HEK293 (cell line): ENCODE data around the gene MKI67.

ENCODE experiments used
- CTCF ChIA-PET: fragments of 350-600 bp; formaldehyde crosslinking; extraction: SDS; loops from one replicate; lab custom pipeline; 2021; ENCODE audit warnings: antibody characterized with exemption; lab: Yijun Ruan, JAX
- POLR2A ChIA-PET: fragments of 300-600 bp; formaldehyde crosslinking; extraction: SDS; loops from one replicate; lab custom pipeline; 2020; ENCODE audit warnings: antibody characterized with exemption, inconsistent platforms; lab: Yijun Ruan, JAX
- H3K27ac ChIP-seq: fragments of 200-500 bp; sonication (Bioruptor generic); 2 replicates; pipeline ENCODE4 v1.5.1; 2014; ENCODE audit warnings: low read depth, low read length, control low read depth, inconsistent platforms; ENCODE audit errors: extremely low read depth
- H3K36me3 ChIP-seq, 2 experiments: fragments of 200-500 bp in 1 of 2; sonication (Bioruptor generic) in 1 of 2; 1 replicate in 1 of 2; 2 replicates in 1 of 2; pipeline ENCODE4 v1.5.1; 2014 to 2017; ENCODE audit warnings: inconsistent platforms in 2 of 2, low read length in 2 of 2; ENCODE audit not compliant: control insufficient read depth in 2 of 2, insufficient read depth in 1 of 2
- H3K4me1 ChIP-seq: fragments of 200-500 bp; sonication (Bioruptor generic); 2 replicates; pipeline ENCODE4 v1.5.1; 2014; ENCODE audit warnings: mild to moderate bottlenecking, low read length, inconsistent platforms; ENCODE audit not compliant: control insufficient read depth, insufficient read depth
- H3K4me3 ChIP-seq: 2 replicates; pipeline ENCODE4 v1.5.1; 2011; ENCODE audit warnings: low read depth, mild to moderate bottlenecking, control low read depth, low read length, moderate library complexity
- H3K9me3 ChIP-seq: fragments of 200-500 bp; sonication (Bioruptor generic); 2 replicates; pipeline ENCODE4 v1.5.1; 2014; ENCODE audit warnings: low read depth, low read length, inconsistent platforms; ENCODE audit not compliant: control insufficient read depth, insufficient read depth
- BCL11B ChIP-seq: fragments of 450-650 bp; formaldehyde crosslinking; IDR thresholded peaks from 2 replicates; pipeline ENCODE4 v1.5.1; 2016; ENCODE audit warnings: low read depth, missing biosample characterization, missing genetic modification characterization
- EGR2 ChIP-seq: fragments of 450-650 bp; formaldehyde crosslinking; IDR thresholded peaks from 2 replicates; pipeline ENCODE4 v1.5.1; 2016; ENCODE audit warnings: low read depth, missing biosample characterization, missing genetic modification characterization
- SALL2 ChIP-seq: fragments of 450-650 bp; formaldehyde crosslinking; IDR thresholded peaks from 2 replicates; pipeline ENCODE4 v1.5.0; 2017; ENCODE audit warnings: missing biosample characterization, mild to moderate bottlenecking, missing genetic modification characterization, borderline replicate concordance
- ZBTB21 ChIP-seq: fragments of 450-650 bp; formaldehyde crosslinking; IDR thresholded peaks from 2 replicates; pipeline ENCODE4 v1.5.1; 2017; ENCODE audit warnings: missing biosample characterization, missing genetic modification characterization
- ZNF10 ChIP-seq: fragments of 450-650 bp; formaldehyde crosslinking; IDR thresholded peaks from 2 replicates; pipeline ENCODE4 v1.5.1; 2017; ENCODE audit warnings: missing biosample characterization, missing genetic modification characterization
- ZNF169 ChIP-seq: fragments of 450-650 bp; formaldehyde crosslinking; IDR thresholded peaks from 2 replicates; pipeline ENCODE4 v1.5.1; 2016; ENCODE audit warnings: missing biosample characterization, missing genetic modification characterization
- ZNF350 ChIP-seq: fragments of 450-650 bp; formaldehyde crosslinking; IDR thresholded peaks from 2 replicates; pipeline ENCODE4 v1.5.0; 2017; ENCODE audit warnings: missing biosample characterization, mild to moderate bottlenecking, missing genetic modification characterization
- ZNF37A ChIP-seq: fragments of 450-650 bp; IDR thresholded peaks from 2 replicates; pipeline ENCODE4 v1.5.1; 2018; ENCODE audit warnings: missing biosample characterization, missing genetic modification characterization
- ZNF423 ChIP-seq: fragments of 450-650 bp; formaldehyde crosslinking; IDR thresholded peaks from 2 replicates; pipeline ENCODE4 v1.5.1; 2016; ENCODE audit warnings: missing biosample characterization, missing genetic modification characterization
- ZNF529 ChIP-seq: fragments of 450-650 bp; formaldehyde crosslinking; IDR thresholded peaks from 2 replicates; pipeline ENCODE4 v1.5.1; 2017; ENCODE audit warnings: missing genetic modification characterization, missing biosample characterization; ENCODE audit not compliant: insufficient replicate concordance
- ZNF623 ChIP-seq: fragments of 450-650 bp; formaldehyde crosslinking; IDR thresholded peaks from 2 replicates; pipeline ENCODE4 v1.5.1; 2016; ENCODE audit warnings: missing biosample characterization, missing genetic modification characterization
- ZSCAN16 ChIP-seq: fragments of 450-650 bp; formaldehyde crosslinking; IDR thresholded peaks from 2 replicates; pipeline ENCODE4 v1.5.1; 2016; ENCODE audit warnings: missing biosample characterization, missing genetic modification characterization
- TF ChIP-seq, protein P1 (sequence below): fragments of 450-650 bp; formaldehyde crosslinking; IDR thresholded peaks from 2 replicates; pipeline ENCODE4 v1.5.1; 2016; ENCODE audit warnings: missing biosample characterization, missing genetic modification characterization
- TF ChIP-seq, protein P2 (sequence below): fragments of 450-650 bp; formaldehyde crosslinking; IDR thresholded peaks from 2 replicates; pipeline ENCODE4 v1.5.1; 2016; ENCODE audit warnings: missing biosample characterization, missing genetic modification characterization
- TF ChIP-seq, protein P3 (sequence below): fragments of 450-650 bp; formaldehyde crosslinking; IDR thresholded peaks from 2 replicates; pipeline ENCODE4 v1.5.1; 2016; ENCODE audit warnings: missing biosample characterization, missing genetic modification characterization, borderline replicate concordance
- TF ChIP-seq, protein P4 (sequence below): fragments of 450-650 bp; formaldehyde crosslinking; IDR thresholded peaks from 2 replicates; pipeline ENCODE4 v1.5.1; 2017; ENCODE audit warnings: missing biosample characterization, missing genetic modification characterization
- TF ChIP-seq, protein P5 (sequence below): fragments of 450-650 bp; formaldehyde crosslinking; IDR thresholded peaks from 2 replicates; pipeline ENCODE4 v1.5.1; 2016; ENCODE audit warnings: missing biosample characterization, missing genetic modification characterization
- TF ChIP-seq, protein P6 (sequence below): fragments of 450-650 bp; formaldehyde crosslinking; IDR thresholded peaks from 2 replicates; pipeline ENCODE4 v1.5.1; 2016; ENCODE audit warnings: missing biosample characterization, missing genetic modification characterization
- TF ChIP-seq, protein P7 (sequence below): fragments of 450-650 bp; formaldehyde crosslinking; IDR thresholded peaks from 2 replicates; pipeline ENCODE4 v1.5.1; 2016; ENCODE audit warnings: missing biosample characterization, missing genetic modification characterization

The MKI67 gene

DNA sequence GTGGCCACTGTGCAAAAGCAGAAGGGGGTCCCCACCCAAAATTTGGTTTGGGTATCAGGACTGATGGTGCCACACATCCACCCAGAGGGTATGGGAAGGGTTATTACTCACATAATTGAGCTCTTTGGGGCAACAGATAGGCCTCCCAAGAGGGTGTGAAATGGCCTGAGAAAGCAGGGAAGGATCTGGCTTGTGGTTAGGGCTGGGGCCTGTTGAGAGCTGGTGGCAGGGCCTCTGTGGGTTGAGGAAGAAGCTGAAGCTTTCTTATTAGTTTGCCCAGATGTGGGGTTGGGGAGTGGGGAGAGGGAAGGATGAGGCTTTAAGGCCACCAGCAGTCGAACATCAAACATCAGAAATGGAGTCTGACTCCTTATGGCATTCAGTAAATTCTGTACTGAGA is 18.3 kb upstream of the MKI67 start:
- Histone ChIP-seq H3K36me3 (no peaks in the 10 kb centered on the region), H3K9me3 (no peaks in the 10 kb centered on the region), H3K4me1 (no peaks in the 10 kb centered on the region), H3K4me3 (no peak overlapping the region), H3K27ac (no peak overlapping the region)
- POLR2A ChIA-PET, result interaction anchor here (0.5 kb wide), 1 partner anchor 18 kb away, joined by 4 read pairs; no protein-coding TSS in a partner anchor
- CTCF ChIA-PET, result no interaction called here
- TF ChIP-seq SALL2 (tag by site-specific recombination) (no peak), ZBTB21 (tag by site-specific recombination) (no peak), ZNF623 (tag by site-specific recombination) (no peak), ZNF10 (tag by site-specific recombination) (no peak), ZSCAN16 (tag by site-specific recombination) (no peak), ZNF37A (no peak), ZNF423 (no peak), BCL11B (tag by site-specific recombination) (no peak), ZNF169 (no peak), ZNF529 (tag by site-specific recombination) (no peak), ZNF350 (tag by site-specific recombination) (no peak), EGR2 (tag by site-specific recombination) (no peak)
- TF ChIP-seq, protein P1, sequence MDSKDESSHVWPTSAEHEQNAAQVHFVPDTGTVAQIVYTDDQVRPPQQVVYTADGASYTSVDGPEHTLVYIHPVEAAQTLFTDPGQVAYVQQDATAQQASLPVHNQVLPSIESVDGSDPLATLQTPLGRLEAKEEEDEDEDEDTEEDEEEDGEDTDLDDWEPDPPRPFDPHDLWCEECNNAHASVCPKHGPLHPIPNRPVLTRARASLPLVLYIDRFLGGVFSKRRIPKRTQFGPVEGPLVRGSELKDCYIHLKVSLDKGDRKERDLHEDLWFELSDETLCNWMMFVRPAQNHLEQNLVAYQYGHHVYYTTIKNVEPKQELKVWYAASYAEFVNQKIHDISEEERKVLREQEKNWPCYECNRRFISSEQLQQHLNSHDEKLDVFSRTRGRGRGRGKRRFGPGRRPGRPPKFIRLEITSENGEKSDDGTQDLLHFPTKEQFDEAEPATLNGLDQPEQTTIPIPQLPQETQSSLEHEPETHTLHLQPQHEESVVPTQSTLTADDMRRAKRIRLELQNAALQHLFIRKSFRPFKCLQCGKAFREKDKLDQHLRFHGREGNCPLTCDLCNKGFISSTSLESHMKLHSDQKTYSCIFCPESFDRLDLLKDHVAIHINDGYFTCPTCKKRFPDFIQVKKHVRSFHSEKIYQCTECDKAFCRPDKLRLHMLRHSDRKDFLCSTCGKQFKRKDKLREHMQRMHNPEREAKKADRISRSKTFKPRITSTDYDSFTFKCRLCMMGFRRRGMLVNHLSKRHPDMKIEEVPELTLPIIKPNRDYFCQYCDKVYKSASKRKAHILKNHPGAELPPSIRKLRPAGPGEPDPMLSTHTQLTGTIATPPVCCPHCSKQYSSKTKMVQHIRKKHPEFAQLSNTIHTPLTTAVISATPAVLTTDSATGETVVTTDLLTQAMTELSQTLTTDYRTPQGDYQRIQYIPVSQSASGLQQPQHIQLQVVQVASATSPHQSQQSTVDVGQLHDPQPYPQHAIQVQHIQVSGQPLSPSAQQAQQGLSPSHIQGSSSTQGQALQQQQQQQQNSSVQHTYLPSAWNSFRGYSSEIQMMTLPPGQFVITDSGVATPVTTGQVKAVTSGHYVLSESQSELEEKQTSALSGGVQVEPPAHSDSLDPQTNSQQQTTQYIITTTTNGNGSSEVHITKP (tag by site-specific recombination), result no peak
- TF ChIP-seq, protein P2, sequence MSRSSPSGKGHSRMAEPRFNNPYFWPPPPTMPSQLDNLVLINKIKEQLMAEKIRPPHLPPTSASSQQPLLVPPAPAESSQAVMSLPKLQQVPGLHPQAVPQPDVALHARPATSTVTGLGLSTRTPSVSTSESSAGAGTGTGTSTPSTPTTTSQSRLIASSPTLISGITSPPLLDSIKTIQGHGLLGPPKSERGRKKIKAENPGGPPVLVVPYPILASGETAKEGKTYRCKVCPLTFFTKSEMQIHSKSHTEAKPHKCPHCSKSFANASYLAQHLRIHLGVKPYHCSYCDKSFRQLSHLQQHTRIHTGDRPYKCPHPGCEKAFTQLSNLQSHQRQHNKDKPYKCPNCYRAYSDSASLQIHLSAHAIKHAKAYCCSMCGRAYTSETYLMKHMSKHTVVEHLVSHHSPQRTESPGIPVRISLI (tag by site-specific recombination), result no peak
- TF ChIP-seq, protein P3, sequence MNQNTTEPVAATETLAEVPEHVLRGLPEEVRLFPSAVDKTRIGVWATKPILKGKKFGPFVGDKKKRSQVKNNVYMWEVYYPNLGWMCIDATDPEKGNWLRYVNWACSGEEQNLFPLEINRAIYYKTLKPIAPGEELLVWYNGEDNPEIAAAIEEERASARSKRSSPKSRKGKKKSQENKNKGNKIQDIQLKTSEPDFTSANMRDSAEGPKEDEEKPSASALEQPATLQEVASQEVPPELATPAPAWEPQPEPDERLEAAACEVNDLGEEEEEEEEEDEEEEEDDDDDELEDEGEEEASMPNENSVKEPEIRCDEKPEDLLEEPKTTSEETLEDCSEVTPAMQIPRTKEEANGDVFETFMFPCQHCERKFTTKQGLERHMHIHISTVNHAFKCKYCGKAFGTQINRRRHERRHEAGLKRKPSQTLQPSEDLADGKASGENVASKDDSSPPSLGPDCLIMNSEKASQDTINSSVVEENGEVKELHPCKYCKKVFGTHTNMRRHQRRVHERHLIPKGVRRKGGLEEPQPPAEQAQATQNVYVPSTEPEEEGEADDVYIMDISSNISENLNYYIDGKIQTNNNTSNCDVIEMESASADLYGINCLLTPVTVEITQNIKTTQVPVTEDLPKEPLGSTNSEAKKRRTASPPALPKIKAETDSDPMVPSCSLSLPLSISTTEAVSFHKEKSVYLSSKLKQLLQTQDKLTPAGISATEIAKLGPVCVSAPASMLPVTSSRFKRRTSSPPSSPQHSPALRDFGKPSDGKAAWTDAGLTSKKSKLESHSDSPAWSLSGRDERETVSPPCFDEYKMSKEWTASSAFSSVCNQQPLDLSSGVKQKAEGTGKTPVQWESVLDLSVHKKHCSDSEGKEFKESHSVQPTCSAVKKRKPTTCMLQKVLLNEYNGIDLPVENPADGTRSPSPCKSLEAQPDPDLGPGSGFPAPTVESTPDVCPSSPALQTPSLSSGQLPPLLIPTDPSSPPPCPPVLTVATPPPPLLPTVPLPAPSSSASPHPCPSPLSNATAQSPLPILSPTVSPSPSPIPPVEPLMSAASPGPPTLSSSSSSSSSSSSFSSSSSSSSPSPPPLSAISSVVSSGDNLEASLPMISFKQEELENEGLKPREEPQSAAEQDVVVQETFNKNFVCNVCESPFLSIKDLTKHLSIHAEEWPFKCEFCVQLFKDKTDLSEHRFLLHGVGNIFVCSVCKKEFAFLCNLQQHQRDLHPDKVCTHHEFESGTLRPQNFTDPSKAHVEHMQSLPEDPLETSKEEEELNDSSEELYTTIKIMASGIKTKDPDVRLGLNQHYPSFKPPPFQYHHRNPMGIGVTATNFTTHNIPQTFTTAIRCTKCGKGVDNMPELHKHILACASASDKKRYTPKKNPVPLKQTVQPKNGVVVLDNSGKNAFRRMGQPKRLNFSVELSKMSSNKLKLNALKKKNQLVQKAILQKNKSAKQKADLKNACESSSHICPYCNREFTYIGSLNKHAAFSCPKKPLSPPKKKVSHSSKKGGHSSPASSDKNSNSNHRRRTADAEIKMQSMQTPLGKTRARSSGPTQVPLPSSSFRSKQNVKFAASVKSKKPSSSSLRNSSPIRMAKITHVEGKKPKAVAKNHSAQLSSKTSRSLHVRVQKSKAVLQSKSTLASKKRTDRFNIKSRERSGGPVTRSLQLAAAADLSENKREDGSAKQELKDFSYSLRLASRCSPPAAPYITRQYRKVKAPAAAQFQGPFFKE, result no peak
- TF ChIP-seq, protein P4, sequence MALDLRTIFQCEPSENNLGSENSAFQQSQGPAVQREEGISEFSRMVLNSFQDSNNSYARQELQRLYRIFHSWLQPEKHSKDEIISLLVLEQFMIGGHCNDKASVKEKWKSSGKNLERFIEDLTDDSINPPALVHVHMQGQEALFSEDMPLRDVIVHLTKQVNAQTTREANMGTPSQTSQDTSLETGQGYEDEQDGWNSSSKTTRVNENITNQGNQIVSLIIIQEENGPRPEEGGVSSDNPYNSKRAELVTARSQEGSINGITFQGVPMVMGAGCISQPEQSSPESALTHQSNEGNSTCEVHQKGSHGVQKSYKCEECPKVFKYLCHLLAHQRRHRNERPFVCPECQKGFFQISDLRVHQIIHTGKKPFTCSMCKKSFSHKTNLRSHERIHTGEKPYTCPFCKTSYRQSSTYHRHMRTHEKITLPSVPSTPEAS (tag by site-specific recombination), result no peak
- TF ChIP-seq, protein P5, sequence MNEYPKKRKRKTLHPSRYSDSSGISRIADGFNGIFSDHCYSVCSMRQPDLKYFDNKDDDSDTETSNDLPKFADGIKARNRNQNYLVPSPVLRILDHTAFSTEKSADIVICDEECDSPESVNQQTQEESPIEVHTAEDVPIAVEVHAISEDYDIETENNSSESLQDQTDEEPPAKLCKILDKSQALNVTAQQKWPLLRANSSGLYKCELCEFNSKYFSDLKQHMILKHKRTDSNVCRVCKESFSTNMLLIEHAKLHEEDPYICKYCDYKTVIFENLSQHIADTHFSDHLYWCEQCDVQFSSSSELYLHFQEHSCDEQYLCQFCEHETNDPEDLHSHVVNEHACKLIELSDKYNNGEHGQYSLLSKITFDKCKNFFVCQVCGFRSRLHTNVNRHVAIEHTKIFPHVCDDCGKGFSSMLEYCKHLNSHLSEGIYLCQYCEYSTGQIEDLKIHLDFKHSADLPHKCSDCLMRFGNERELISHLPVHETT, result no peak
- TF ChIP-seq, protein P6, sequence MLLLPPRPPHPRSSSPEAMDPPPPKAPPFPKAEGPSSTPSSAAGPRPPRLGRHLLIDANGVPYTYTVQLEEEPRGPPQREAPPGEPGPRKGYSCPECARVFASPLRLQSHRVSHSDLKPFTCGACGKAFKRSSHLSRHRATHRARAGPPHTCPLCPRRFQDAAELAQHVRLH (tag by site-specific recombination), result no peak
- TF ChIP-seq, protein P7, sequence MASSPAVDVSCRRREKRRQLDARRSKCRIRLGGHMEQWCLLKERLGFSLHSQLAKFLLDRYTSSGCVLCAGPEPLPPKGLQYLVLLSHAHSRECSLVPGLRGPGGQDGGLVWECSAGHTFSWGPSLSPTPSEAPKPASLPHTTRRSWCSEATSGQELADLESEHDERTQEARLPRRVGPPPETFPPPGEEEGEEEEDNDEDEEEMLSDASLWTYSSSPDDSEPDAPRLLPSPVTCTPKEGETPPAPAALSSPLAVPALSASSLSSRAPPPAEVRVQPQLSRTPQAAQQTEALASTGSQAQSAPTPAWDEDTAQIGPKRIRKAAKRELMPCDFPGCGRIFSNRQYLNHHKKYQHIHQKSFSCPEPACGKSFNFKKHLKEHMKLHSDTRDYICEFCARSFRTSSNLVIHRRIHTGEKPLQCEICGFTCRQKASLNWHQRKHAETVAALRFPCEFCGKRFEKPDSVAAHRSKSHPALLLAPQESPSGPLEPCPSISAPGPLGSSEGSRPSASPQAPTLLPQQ (tag by site-specific recombination), result no peak
